ENCODE results near the gene HSP90AB1. TPM values are rescaled to one million over a fixed set of nuclear protein-coding genes. Genes with fewer than 3 reads are reported as not detected.

Gene HSP90AB1
- total RNA-seq, 1 donor from 2014 or later = 2,402 TPM

GRCh38 chr6:44286285-44286565 lies 39.3 kb downstream of the HSP90AB1 start:
- no peak overlapping the region for H3K27ac Mint-ChIP-seq
- no peaks in the 10 kb centered on the region for H3K36me3 Mint-ChIP-seq (ENCODE audit: low read depth)
- no peak for DNase-seq (ENCODE audit: low spot score)
- H3K4me1 Mint-ChIP-seq (ENCODE audit: low read depth) = no peaks in the 10 kb centered on the region
- intact Hi-C loops (cut with micrococcal nuclease) = no loop called here
- H3K4me3 Mint-ChIP-seq (ENCODE audit: low read depth) = no peak overlapping the region
- peaks cover 37% of the 10 kb centered on the region for H3K27me3 Mint-ChIP-seq (ENCODE audit: low read depth)
- no peaks in the 10 kb centered on the region for H3K9me3 Mint-ChIP-seq

DNA sequence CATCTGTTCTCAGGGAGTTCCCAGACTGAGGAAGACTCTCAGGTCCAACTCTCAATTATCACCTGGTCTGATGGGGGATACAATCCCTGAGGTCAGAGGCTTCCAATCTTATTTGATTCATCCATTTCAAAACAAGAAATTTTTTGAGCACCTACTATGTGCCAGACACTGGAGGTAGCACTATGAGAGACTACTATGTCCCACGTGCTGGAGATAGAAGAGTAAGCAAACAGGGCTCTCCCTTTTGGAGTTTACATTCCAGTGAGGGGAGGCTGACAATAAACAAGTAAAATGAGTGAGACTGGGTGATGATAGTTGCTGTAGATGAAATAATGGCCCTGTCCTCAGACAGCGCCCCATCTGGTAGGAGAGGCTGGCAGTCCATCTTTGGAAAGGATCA lies 39.8 kb downstream of the HSP90AB1 start:
- no peaks in the 10 kb centered on the region for H3K4me1 Mint-ChIP-seq (ENCODE audit: low read depth)
- intact Hi-C loops (cut with micrococcal nuclease) = no loop called here
- no peaks in the 10 kb centered on the region for H3K9me3 Mint-ChIP-seq
- no peak overlapping the region for H3K27ac Mint-ChIP-seq
- H3K36me3 Mint-ChIP-seq (ENCODE audit: low read depth) = no peaks in the 10 kb centered on the region
- H3K27me3 Mint-ChIP-seq (ENCODE audit: low read depth) = peaks cover 41% of the 10 kb centered on the region
- H3K4me3 Mint-ChIP-seq (ENCODE audit: low read depth) = no peak overlapping the region
- no peak for DNase-seq (ENCODE audit: low spot score)

DNA sequence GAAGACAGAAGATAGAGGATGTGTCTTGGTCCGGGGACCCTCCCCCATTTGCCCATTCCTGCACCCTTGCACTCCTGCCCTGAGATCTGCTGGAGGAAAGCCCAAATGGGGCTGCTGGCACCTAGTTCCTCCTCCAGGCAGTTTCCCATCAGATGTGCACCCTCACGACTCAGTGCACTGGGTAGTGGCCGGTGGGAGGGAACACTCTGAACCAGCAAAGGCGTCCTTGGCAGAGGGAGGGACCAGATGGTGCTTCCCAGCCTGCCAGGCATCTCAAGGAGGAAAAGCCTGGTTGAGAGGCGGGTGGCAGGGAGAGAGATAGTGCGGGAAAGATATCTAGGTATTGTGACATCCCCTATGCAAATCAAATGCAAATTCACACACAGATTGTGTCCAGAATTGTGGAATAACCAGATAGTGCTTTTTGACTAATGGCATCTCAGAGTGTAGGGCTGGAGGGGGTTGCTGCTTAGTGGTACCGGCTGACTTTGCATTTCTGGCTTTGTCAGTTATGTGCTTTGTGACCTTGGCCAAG lies 42.9 kb downstream of the HSP90AB1 start:
- no peaks in the 10 kb centered on the region for H3K36me3 Mint-ChIP-seq (ENCODE audit: low read depth)
- no peak overlapping the region for H3K27ac Mint-ChIP-seq
- no peak overlapping the region for H3K4me3 Mint-ChIP-seq (ENCODE audit: low read depth)
- H3K4me1 Mint-ChIP-seq (ENCODE audit: low read depth) = no peaks in the 10 kb centered on the region
- no peak for DNase-seq (ENCODE audit: low spot score)
- peaks cover 42% of the 10 kb centered on the region for H3K27me3 Mint-ChIP-seq (ENCODE audit: low read depth)
- intact Hi-C loops (cut with micrococcal nuclease) = no loop called here
- no peaks in the 10 kb centered on the region for H3K9me3 Mint-ChIP-seq

DNA sequence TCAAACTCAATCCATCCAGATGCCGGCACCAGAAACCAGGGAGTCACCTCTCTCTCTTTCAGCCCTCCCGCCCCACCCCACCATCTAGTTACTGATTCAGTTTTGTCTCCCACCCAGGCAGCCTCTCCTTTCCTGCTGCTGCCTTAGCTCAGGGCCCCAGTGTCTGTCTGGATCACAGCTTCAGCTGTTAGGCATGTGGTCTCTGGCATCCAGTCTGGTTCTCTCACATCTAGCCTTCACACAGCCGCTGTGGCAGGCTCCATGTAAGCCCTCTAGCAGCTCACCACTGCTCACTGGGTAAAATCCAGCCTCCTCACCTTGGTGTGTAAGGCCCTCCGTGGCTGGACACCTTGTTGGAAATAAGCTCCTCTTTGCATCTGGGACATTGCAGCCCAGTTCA lies 44.9 kb downstream of the HSP90AB1 start:
- no peak for DNase-seq (ENCODE audit: low spot score)
- Mint-ChIP-seq H3K4me1 (ENCODE audit: low read depth) (no peaks in the 10 kb centered on the region), H3K9me3 (no peaks in the 10 kb centered on the region), H3K4me3 (ENCODE audit: low read depth) (no peak overlapping the region), H3K27ac (no peak overlapping the region), H3K36me3 (ENCODE audit: low read depth) (no peaks in the 10 kb centered on the region), H3K27me3 (ENCODE audit: low read depth) (peaks cover 56% of the 10 kb centered on the region)
- intact Hi-C loops (cut with micrococcal nuclease) = no loop called here

DNA sequence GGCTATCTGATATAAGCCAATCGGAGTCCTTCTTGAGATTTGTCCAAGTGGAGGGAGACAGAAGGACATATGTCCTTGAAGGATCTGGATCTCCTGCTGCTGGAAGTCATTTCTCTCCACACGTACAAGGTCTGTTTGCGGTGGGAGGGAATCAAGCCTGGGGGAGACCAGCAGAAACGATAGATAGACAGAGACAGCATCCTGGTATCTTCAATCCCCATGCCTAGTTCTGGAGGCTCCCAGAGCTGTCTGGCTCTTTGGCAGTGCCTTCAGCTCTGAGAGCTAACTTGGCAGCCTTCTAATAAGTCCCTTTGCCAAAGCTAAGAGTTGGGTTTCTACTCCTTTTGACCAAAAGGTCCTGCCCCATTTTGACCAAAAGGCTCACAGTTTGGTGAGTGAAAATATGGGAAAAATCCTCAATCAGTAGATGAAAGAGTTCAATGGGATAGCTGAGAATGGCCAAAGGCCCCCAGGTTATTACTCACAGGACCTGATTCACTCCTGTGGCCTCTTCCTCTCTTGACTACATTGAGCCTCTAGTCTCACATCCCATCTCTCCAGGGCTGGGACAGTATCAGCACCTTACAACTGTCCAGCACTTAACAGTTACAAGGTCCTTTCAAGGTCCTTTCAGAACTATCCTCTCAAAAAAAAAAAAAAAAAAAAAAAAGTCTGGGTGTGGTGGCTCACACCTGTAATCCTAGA lies 45.9 kb downstream of the HSP90AB1 start:
- no peaks in the 10 kb centered on the region for H3K9me3 Mint-ChIP-seq
- DNase-seq (ENCODE audit: low spot score) = no peak
- no peaks in the 10 kb centered on the region for H3K4me1 Mint-ChIP-seq (ENCODE audit: low read depth)
- H3K27me3 Mint-ChIP-seq (ENCODE audit: low read depth) = peaks cover 58% of the 10 kb centered on the region
- H3K4me3 Mint-ChIP-seq (ENCODE audit: low read depth) = no peak overlapping the region
- H3K36me3 Mint-ChIP-seq (ENCODE audit: low read depth) = no peaks in the 10 kb centered on the region
- no peak overlapping the region for H3K27ac Mint-ChIP-seq
- intact Hi-C loops (cut with micrococcal nuclease) = no loop called here

DNA sequence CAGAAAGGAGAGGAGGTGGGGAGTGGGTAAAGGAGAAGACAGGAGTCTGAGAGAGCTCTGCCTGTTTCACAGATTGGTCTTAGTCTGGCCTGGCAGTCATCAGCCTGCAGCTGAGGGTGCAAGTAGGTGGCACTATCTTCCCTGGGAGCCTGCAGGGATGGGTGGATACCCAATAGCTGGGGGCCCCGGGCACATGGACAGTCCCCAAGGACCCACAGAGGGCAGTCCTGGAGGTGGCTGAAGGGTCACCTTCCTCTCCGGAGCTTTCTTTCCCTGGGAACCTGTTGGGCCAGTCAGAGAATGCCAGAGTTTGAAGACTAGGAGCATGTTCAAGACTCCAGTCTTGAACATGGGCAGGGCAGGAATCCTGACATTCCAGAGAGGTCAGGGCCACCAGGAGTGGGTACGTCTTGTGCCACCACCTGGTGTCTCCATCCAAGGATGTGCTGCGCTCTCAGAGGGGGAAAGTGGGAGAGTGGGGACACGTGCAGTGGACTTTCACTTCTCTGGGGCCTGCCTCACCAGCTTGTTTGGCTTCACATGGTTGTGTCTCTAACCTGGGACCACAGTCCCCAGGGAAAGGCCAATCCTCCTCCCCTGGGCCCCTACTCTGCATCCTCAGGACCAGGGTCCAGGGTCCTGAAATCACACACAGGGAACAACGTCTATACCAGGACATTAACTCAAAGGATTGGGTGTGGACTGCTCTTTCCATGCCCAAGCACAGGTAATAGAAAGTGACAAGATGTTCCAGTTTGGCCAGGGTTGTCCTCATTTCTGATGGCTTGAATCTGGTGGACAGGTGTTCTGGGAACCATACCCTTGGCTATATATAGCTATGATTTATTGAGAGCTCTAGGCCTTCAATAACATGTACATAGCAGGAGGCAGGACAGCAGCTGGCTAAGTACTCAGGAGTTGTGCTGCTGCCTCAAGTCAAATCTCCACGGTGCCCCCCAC lies 48.2 kb downstream of the HSP90AB1 start:
- Mint-ChIP-seq H3K27me3 (ENCODE audit: low read depth) (peaks cover 58% of the 10 kb centered on the region), H3K36me3 (ENCODE audit: low read depth) (peaks cover 6% of the 10 kb centered on the region), H3K9me3 (no peaks in the 10 kb centered on the region), H3K4me3 (ENCODE audit: low read depth) (no peak overlapping the region), H3K27ac (no peak overlapping the region), H3K4me1 (ENCODE audit: low read depth) (no peaks in the 10 kb centered on the region)
- DNase-seq (ENCODE audit: low spot score) = no peak
- intact Hi-C loops (cut with micrococcal nuclease) = no loop called here

GRCh38 chr6:44297063-44298038 lies 50.5 kb downstream of the HSP90AB1 start:
- H3K9me3 Mint-ChIP-seq = no peaks in the 10 kb centered on the region
- no peaks in the 10 kb centered on the region for H3K4me1 Mint-ChIP-seq (ENCODE audit: low read depth)
- peak; percentile 31 for DNase-seq (ENCODE audit: low spot score)
- intact Hi-C loops (cut with micrococcal nuclease) = no loop called here
- peaks cover 26% of the 10 kb centered on the region for H3K36me3 Mint-ChIP-seq (ENCODE audit: low read depth)
- no peak overlapping the region for H3K27ac Mint-ChIP-seq
- peaks cover 42% of the 10 kb centered on the region for H3K27me3 Mint-ChIP-seq (ENCODE audit: low read depth)
- peak overlapping the region; percentile 26 for H3K4me3 Mint-ChIP-seq (ENCODE audit: low read depth)

GRCh38 chr6:44298055-44298803 lies 51.3 kb downstream of the HSP90AB1 start:
- no peaks in the 10 kb centered on the region for H3K9me3 Mint-ChIP-seq
- intact Hi-C loops (cut with micrococcal nuclease) = no loop called here
- H3K4me3 Mint-ChIP-seq (ENCODE audit: low read depth) = peak overlapping the region; percentile 26
- H3K4me1 Mint-ChIP-seq (ENCODE audit: low read depth) = no peaks in the 10 kb centered on the region
- DNase-seq (ENCODE audit: low spot score) = no peak
- H3K27ac Mint-ChIP-seq = no peak overlapping the region
- H3K27me3 Mint-ChIP-seq (ENCODE audit: low read depth) = peaks cover 39% of the 10 kb centered on the region
- H3K36me3 Mint-ChIP-seq (ENCODE audit: low read depth) = peaks cover 33% of the 10 kb centered on the region

GRCh38 chr6:44298864-44299263 lies 52.0 kb downstream of the HSP90AB1 start:
- Mint-ChIP-seq H3K9me3 (no peaks in the 10 kb centered on the region), H3K27me3 (ENCODE audit: low read depth) (peaks cover 34% of the 10 kb centered on the region), H3K4me1 (ENCODE audit: low read depth) (no peaks in the 10 kb centered on the region), H3K4me3 (ENCODE audit: low read depth) (no peak overlapping the region), H3K36me3 (ENCODE audit: low read depth) (peaks cover 39% of the 10 kb centered on the region), H3K27ac (no peak overlapping the region)
- intact Hi-C loops (cut with micrococcal nuclease) = no loop called here
- DNase-seq (ENCODE audit: low spot score) = no peak

- Mint-ChIP-seq H3K4me1 (ENCODE audit: low read depth) (no peaks in the 10 kb centered on the region), H3K27ac (no peak overlapping the region), H3K4me3 (ENCODE audit: low read depth) (no peak overlapping the region), H3K36me3 (ENCODE audit: low read depth) (peaks cover 49% of the 10 kb centered on the region), H3K9me3 (no peaks in the 10 kb centered on the region), H3K27me3 (ENCODE audit: low read depth) (peaks cover 25% of the 10 kb centered on the region)
- no peak for DNase-seq (ENCODE audit: low spot score)
- intact Hi-C loops (cut with micrococcal nuclease) = no loop called here
These were observed 53.5 kb downstream of the HSP90AB1 start for GRCh38 chr6:44300292-44300823.

- DNase-seq (ENCODE audit: low spot score) = no peak
- Mint-ChIP-seq H3K36me3 (ENCODE audit: low read depth) (peaks cover 55% of the 10 kb centered on the region), H3K4me1 (ENCODE audit: low read depth) (no peaks in the 10 kb centered on the region), H3K4me3 (ENCODE audit: low read depth) (no peak overlapping the region), H3K27me3 (ENCODE audit: low read depth) (peaks cover 20% of the 10 kb centered on the region), H3K9me3 (no peaks in the 10 kb centered on the region), H3K27ac (no peak overlapping the region)
- intact Hi-C loops (cut with micrococcal nuclease) = no loop called here
These were observed 54.2 kb downstream of the HSP90AB1 start for GRCh38 chr6:44301106-44301505.

Measured in activated T-helper 2 cell treated with anti-CD3 and anti-CD28 coated beads, Interferon-gamma antibody, Interleukin-2, Interleukin-4, amounts not matched to agents 10 μg/mL and 5 μg/mL and 100 μg/mL, durations not matched to agents 14 hours and 24 hours and 36 hours (primary cell).